Thyroid gland (tissue), 4 donors: ENCODE results near the gene STYXL1. TPM values are rescaled to one million over a fixed set of nuclear protein-coding genes. Genes with fewer than 3 reads are reported as not detected.

Experiments
- DNase-seq, 2 donors: peaks; one replicate each; pipeline ENCODE4 v3.0.0-alpha.2; 2019
- H3K27ac ChIP-seq, 3 donors: fragments of 200-600 bp; sonication (generic); 1 replicate in 2 of 3; 2 replicates in 1 of 3; pipeline ENCODE4 v1.5.1; 2016 to 2019; ENCODE audit warnings: mild to moderate bottlenecking in 1 of 3, moderate library complexity in 1 of 3
- H3K27me3 ChIP-seq: fragments of 200-600 bp; sonication (generic); one replicate; pipeline ENCODE4 v1.5.1; 2019
- H3K36me3 ChIP-seq, 2 donors: fragments of 200-600 bp; sonication (generic); one replicate each; pipeline ENCODE4 v1.5.1; 2016 to 2019
- H3K4me1 ChIP-seq, 2 donors: fragments of 200-600 bp; sonication (generic); one replicate each; pipeline ENCODE4 v1.5.1; 2017 to 2019
- H3K4me3 ChIP-seq, 3 donors: fragments of 200-600 bp; sonication (generic); replicated peaks in 1 of 3; 1 replicate in 2 of 3; 2 replicates in 1 of 3; pipeline ENCODE4 v1.5.1; 2016; ENCODE audit warnings: mild to moderate bottlenecking in 1 of 3
- H3K9me3 ChIP-seq: fragments of 200-600 bp; sonication (generic); one replicate; pipeline ENCODE4 v1.5.1; 2017
- CTCF ChIP-seq, 6 experiments: fragments of 200-600 bp in 3 of 6; fragments of 450-650 bp in 3 of 6; sonication (generic) in 3 of 6; IDR thresholded peaks; one replicate each; pipeline ENCODE4 v1.5.1; 2016 to 2019; ENCODE audit warnings: antibody characterized with exemption in 6 of 6, mild to moderate bottlenecking in 2 of 6, inconsistent platforms in 1 of 6, moderate library complexity in 1 of 6
- POLR2A ChIP-seq, 2 donors: fragments of 450-650 bp; IDR thresholded peaks; one replicate each; pipeline ENCODE4 v1.6.1; 2017; ENCODE audit warnings: antibody characterized with exemption in 2 of 2, mild to moderate bottlenecking in 2 of 2, moderate library complexity in 1 of 2
- WGBS, 2 donors: methylation state at CpG; one replicate each; pipeline ENCODE4 v1.1.5; 2017; 5-methylcytosine and 5-hydroxymethylcytosine counted together
- intact Hi-C: fragments of 100-400 bp; cut with DNase I; formaldehyde crosslinking; loops from one replicate; pipeline ENCODE4 v1.15.1; 2023
- total RNA-seq, 4 donors: library from RNA; depleted of rRNA; stranded (reverse); fragments of >200 nt; gene quantifications; one replicate each; pipeline ENCODE4 v1.2.3, GENCODE V29; 2016

Gene STYXL1
- total RNA-seq, 4 donors from 2014 or later = 14.5 to 53.7 (median 29.1) TPM

DNA sequence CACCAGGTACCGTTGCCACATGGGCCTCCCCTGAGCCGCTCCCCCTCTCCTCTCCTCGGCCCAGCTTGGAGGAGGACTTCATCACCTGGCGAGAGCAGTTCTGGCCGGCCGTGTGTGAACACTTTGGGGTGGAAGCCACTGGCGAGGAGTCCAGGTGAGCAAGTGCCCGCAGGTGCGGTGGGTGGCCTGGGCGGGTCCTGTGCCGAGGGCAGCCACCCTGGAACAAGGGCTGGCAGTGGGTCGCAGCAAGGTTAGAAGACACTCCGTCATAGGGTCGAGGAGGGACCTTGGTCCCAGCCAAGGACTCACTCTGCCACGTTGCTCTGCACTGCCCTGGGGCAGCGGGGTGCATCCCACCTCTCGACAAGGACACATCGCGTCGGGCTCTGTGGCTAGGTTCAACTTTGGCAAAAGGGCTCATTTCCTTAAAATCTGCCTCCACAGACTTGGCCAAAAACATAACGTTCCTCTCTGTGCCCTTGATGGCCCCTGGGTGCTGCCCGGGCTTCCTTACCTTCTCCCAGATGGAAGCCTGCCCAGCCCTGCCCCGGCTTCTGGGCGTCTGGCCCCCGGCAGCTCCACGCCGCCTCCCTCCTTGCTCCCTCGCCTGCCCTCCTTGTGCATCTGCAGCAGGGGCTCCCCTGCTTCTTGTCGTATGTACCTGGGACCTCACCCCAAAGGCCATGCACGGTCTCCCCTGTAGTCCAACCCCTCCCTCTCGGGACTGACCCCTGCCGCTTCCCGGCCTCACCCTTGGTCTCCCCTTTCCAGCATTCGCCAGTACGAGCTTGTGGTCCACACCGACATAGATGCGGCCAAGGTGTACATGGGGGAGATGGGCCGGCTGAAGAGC, 66.1 kb downstream of the STYXL1 start:
- H3K27me3 ChIP-seq = no peaks in the 10 kb centered on the region
- DNase-seq = no peak
- intact Hi-C loops = no loop called here
- no peaks in the 10 kb centered on the region for H3K4me1 ChIP-seq
- H3K27ac ChIP-seq = no peak overlapping the region
- H3K4me3 ChIP-seq = no peak overlapping the region
- WGBS, 2 donors = 88 to 89% methylated on average over 31 to 33 of the region's 38 CpGs
- H3K9me3 ChIP-seq = no peaks in the 10 kb centered on the region
- TF ChIP-seq POLR2A (IDR thresholded peaks at IDR 0.05) = no peak
- no peak for TF ChIP-seq CTCF (IDR thresholded peaks at IDR 0.05)
- peaks cover 71 to 78% of the 10 kb centered on the region in 2 donors for H3K36me3 ChIP-seq

- DNase-seq = no peak
- Histone ChIP-seq H3K27me3 (no peaks in the 10 kb centered on the region), H3K9me3 (no peaks in the 10 kb centered on the region), H3K27ac (no peak overlapping the region), H3K4me1 (no peaks in the 10 kb centered on the region), H3K36me3 (peaks cover 65 to 72% of the 10 kb centered on the region in 2 donors), H3K4me3 (no peak overlapping the region)
- WGBS, 2 donors = 94 to 95% methylated on average over 9 to 10 of the region's 12 CpGs
- intact Hi-C loops = no loop called here
- TF ChIP-seq CTCF (IDR thresholded peaks at IDR 0.05) (no peak), POLR2A (IDR thresholded peaks at IDR 0.05) (no peak)
These were observed 66.7 kb downstream of the STYXL1 start for GRCh38 chr7:75981203-75981452.

DNA sequence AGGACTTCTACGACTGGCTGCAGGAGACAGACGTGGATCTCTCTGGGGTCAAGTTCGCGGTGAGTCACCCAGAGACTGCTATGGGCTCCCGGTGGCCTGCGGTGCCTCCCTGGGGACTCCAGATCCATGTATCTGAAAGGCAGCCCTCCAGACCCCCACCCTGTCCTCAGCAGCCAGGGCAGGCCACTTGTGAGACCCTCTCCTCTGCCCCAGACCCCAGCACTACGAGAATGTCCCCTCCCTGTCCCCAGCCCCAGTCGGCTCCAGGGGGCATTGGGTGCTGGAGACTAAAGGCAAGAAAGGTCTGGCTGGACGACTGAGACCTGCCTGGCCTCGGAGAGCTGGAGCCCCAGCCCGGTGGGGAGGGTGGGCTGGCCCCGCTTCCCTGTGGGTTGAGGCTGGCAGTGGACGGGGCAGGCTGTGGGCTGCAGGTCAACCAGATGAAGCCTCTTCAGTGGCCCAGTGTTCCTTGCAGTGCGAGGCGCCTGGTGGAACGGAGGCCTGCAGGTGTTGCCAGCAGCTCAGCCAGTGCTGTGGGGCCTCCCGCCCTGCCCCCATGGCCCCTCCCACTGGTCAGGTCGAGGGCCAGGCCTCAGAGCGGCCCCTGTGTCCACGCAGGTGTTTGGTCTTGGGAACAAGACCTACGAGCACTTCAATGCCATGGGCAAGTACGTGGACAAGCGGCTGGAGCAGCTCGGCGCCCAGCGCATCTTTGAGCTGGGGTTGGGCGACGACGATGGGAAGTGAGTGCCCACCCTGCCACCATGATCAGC, 67.2 kb downstream of the STYXL1 start:
- intact Hi-C loops = no loop called here
- no peak for DNase-seq
- WGBS, 2 donors = 90 to 95% methylated on average over 11 to 16 of the region's 29 CpGs
- Histone ChIP-seq H3K4me3 (no peak overlapping the region), H3K36me3 (peaks cover 60 to 67% of the 10 kb centered on the region in 2 donors), H3K27me3 (no peaks in the 10 kb centered on the region), H3K9me3 (no peaks in the 10 kb centered on the region), H3K4me1 (no peaks in the 10 kb centered on the region), H3K27ac (no peak overlapping the region)
- TF ChIP-seq POLR2A (IDR thresholded peaks at IDR 0.05) (no peak), CTCF (IDR thresholded peaks at IDR 0.05) (no peak)

GRCh38 chr7:75979759-75980429, 67.9 kb downstream of the STYXL1 start:
- no peak overlapping the region for H3K27ac ChIP-seq
- TF ChIP-seq POLR2A (IDR thresholded peaks at IDR 0.05) (no peak), CTCF (IDR thresholded peaks at IDR 0.05) (no peak)
- WGBS, 2 donors = 88 to 96% methylated on average over 10 to 20 of the region's 22 CpGs
- no peaks in the 10 kb centered on the region for H3K4me1 ChIP-seq
- no peaks in the 10 kb centered on the region for H3K9me3 ChIP-seq
- H3K4me3 ChIP-seq = no peak overlapping the region
- peaks cover 53 to 60% of the 10 kb centered on the region in 2 donors for H3K36me3 ChIP-seq
- no peak for DNase-seq
- H3K27me3 ChIP-seq = no peaks in the 10 kb centered on the region
- intact Hi-C loops = no loop called here
